CD4-positive, alpha-beta T cell (primary cell): Measurements from ENCODE around the gene BRD1. TPM values are rescaled to one million over a fixed set of nuclear protein-coding genes. Genes with fewer than 3 reads are reported as not detected.

Source experiments
- ATAC-seq: fragments of 200-7000 bp; cut with Tn5 transposase; one replicate; pipeline ENCODE4 v1.10.0; 2022; ENCODE audit warnings: mild to moderate bottlenecking; ENCODE audit not compliant: poor library complexity
- CTCF ChIA-PET: fragments of 350-600 bp; sonication (Branson Sonifier 250); formaldehyde crosslinking; loops from one replicate; lab custom pipeline; 2021; ENCODE audit warnings: antibody characterized with exemption, inconsistent platforms; lab: Charles Lee
- POLR2A ChIA-PET: fragments of 350-600 bp; sonication (Branson Sonifier 250); formaldehyde crosslinking; loops from one replicate; lab custom pipeline; 2021; ENCODE audit warnings: antibody characterized with exemption, inconsistent platforms; lab: Charles Lee
- DNase-seq, 14 experiments: peaks; one replicate each; pipeline ENCODE4 v3.0.0-alpha.2; 2013 to 2020; ENCODE audit warnings: mixed read lengths in 2 of 14
- H3K27ac ChIP-seq, 2 donors: one replicate each; pipeline versions ENCODE4 v1.5.1 to v1.7.0; 2013; ENCODE audit warnings: low read length in 2 of 2, low read depth in 1 of 2, mild to moderate bottlenecking in 1 of 2
- H3K27me3 ChIP-seq, 2 experiments: 1 replicate in 1 of 2; 2 replicates in 1 of 2; pipeline versions ENCODE4 v1.6.1 to v1.7.0; 2013; ENCODE audit warnings: low read length in 2 of 2, control low read depth in 1 of 2, mild to moderate bottlenecking in 1 of 2, moderate library complexity in 1 of 2; ENCODE audit not compliant: insufficient read depth in 2 of 2, control insufficient read depth in 1 of 2
- H3K36me3 ChIP-seq: one replicate; pipeline ENCODE4 v1.6.1; 2013; ENCODE audit warnings: low read length, control low read depth; ENCODE audit not compliant: insufficient read depth
- H3K4me1 ChIP-seq: one replicate; pipeline ENCODE4 v1.6.1; 2013; ENCODE audit warnings: low read length, control low read depth; ENCODE audit not compliant: insufficient read depth
- H3K4me3 ChIP-seq: one replicate; pipeline ENCODE4 v1.5.1; 2013; ENCODE audit warnings: mild to moderate bottlenecking, low read length, moderate library complexity
- H3K9me3 ChIP-seq, 2 experiments: 1 replicate in 1 of 2; 2 replicates in 1 of 2; pipeline versions ENCODE4 v1.6.1 to v1.7.0; 2013; ENCODE audit warnings: low read length in 2 of 2, mild to moderate bottlenecking in 2 of 2, control low read depth in 1 of 2, moderate library complexity in 1 of 2; ENCODE audit not compliant: control insufficient read depth in 1 of 2, insufficient read depth in 1 of 2
- H3K27ac Mint-ChIP-seq: one replicate; pipeline ENCODE4 v1.8.0; 2020; ENCODE audit warnings: mixed read lengths
- H3K27me3 Mint-ChIP-seq: one replicate; pipeline ENCODE4 v1.8.0; 2021; ENCODE audit warnings: mixed read lengths
- H3K36me3 Mint-ChIP-seq: one replicate; pipeline ENCODE4 v1.8.0; 2021; ENCODE audit warnings: low read depth, mixed read lengths
- H3K4me1 Mint-ChIP-seq: one replicate; pipeline ENCODE4 v1.8.0; 2021; ENCODE audit warnings: low read depth, mixed read lengths
- H3K4me3 Mint-ChIP-seq: one replicate; pipeline ENCODE4 v1.8.0; 2020; ENCODE audit warnings: mild to moderate bottlenecking, mixed read lengths
- H3K9me3 Mint-ChIP-seq: one replicate; pipeline ENCODE4 v1.8.0; 2020; ENCODE audit warnings: mixed read lengths
- CTCF ChIP-seq: fragments of 200-600 bp; IDR thresholded peaks from one replicate; pipeline ENCODE4 v1.8.0; 2022; ENCODE audit warnings: antibody characterized with exemption, mild to moderate bottlenecking
- intact Hi-C, 2 experiments: fragments of 100-400 bp; cut with DNase I in 1 of 2; cut with micrococcal nuclease in 1 of 2; formaldehyde crosslinking; loops; one replicate each; pipeline versions ENCODE4 v1.15.1 to v1.9.0; 2023 to 2025; cut with DNase I, micrococcal nuclease
- total RNA-seq, 174 experiments: library from RNA in 2 of 174; stranded (reverse) in 2 of 174; gene quantifications; one replicate each; pipeline ENCODE4 v1.2.3 and lab custom pipeline; 2021 to 2026

Gene BRD1
- total RNA-seq, 2 experiments from 2014 or later: 129 to 130 TPM

- peaks cover 65% of the 10 kb centered on the region for H3K27me3 Mint-ChIP-seq
These were observed 93.3 kb downstream of the BRD1 start for GRCh38 chr22:49734390-49734789.

DNA sequence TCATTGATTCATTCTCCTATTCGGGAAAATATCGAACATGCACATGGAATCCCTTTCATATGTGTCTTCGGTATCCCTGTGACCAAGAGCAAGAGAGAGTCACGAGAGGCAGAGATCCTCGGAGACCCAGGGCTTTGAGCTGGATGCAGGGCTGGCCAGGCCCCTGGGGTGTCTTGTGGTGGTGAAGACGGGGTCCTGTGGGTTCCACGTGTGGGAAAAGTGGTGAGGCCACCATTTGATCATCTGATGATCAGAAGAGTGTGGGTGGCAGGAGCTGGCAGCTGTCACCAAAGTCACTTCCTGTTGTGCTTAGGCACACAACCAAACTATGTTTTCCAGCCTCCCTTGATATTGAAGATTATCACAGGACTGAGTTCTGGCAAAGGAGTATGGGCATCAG is 94.0 kb downstream of the BRD1 start:
- Histone ChIP-seq H3K4me3 (no peak overlapping the region), H3K4me1 (peaks cover 7% of the 10 kb centered on the region), H3K36me3 (no peaks in the 10 kb centered on the region), H3K27ac (no peak overlapping the region), H3K27me3 (peaks cover 28 to 37% of the 10 kb centered on the region in 2 experiments), H3K9me3 (peaks cover 0 to 18% of the 10 kb centered on the region in 2 experiments)
- peak overlapping the region; percentile 6 for H3K4me3 Mint-ChIP-seq
- peaks cover 68% of the 10 kb centered on the region for H3K27me3 Mint-ChIP-seq
- no peaks in the 10 kb centered on the region for H3K9me3 Mint-ChIP-seq
- DNase-seq (no peak), ATAC-seq (no peak)
- no peak for TF ChIP-seq CTCF
- intact Hi-C loops: no loop called here
- H3K36me3 Mint-ChIP-seq: no peaks in the 10 kb centered on the region
- no peak overlapping the region for H3K27ac Mint-ChIP-seq
- ChIA-PET POLR2A (no interaction called here), CTCF (no interaction called here)
- peaks cover 23% of the 10 kb centered on the region for H3K4me1 Mint-ChIP-seq

More at GRCh38 chr22:49734390-49734789, 93.3 kb downstream of the BRD1 start:
- Histone ChIP-seq H3K4me3 (no peak overlapping the region), H3K36me3 (no peaks in the 10 kb centered on the region), H3K4me1 (peaks cover 7% of the 10 kb centered on the region), H3K9me3 (peaks cover 0 to 18% of the 10 kb centered on the region in 2 experiments), H3K27ac (no peak overlapping the region), H3K27me3 (peaks cover 22 to 29% of the 10 kb centered on the region in 2 experiments)
- ATAC-seq (no peak), DNase-seq (no peak)
- intact Hi-C loops: no loop called here
- Mint-ChIP-seq H3K4me1 (peaks cover 23% of the 10 kb centered on the region), H3K27ac (no peak overlapping the region), H3K36me3 (no peaks in the 10 kb centered on the region), H3K9me3 (no peaks in the 10 kb centered on the region), H3K4me3 (no peak overlapping the region)
- ChIA-PET POLR2A (no interaction called here), CTCF (no interaction called here)
- no peak for TF ChIP-seq CTCF

- CTCF ChIA-PET: no interaction called here
- H3K9me3 Mint-ChIP-seq: no peaks in the 10 kb centered on the region
- Histone ChIP-seq H3K4me3 (no peak overlapping the region), H3K27ac (no peak overlapping the region), H3K36me3 (no peaks in the 10 kb centered on the region), H3K9me3 (peaks cover 0 to 14% of the 10 kb centered on the region in 2 experiments), H3K4me1 (peaks cover 14% of the 10 kb centered on the region), H3K27me3 (peaks cover 44 to 59% of the 10 kb centered on the region in 2 experiments)
- POLR2A ChIA-PET: no interaction called here
- H3K36me3 Mint-ChIP-seq: no peaks in the 10 kb centered on the region
- intact Hi-C loops: no loop called here
- no peak overlapping the region for H3K4me3 Mint-ChIP-seq
- no peak for DNase-seq
- H3K27me3 Mint-ChIP-seq: peaks cover 73% of the 10 kb centered on the region
- no peak for TF ChIP-seq CTCF
- ATAC-seq: no peak
- peaks cover 23% of the 10 kb centered on the region for H3K4me1 Mint-ChIP-seq
- H3K27ac Mint-ChIP-seq: no peak overlapping the region
These were observed 97.0 kb downstream of the BRD1 start for GRCh38 chr22:49730656-49731055.
